ENCODE measurements around the gene TRMT2B. TPM values are rescaled to one million over a fixed set of nuclear protein-coding genes. Genes with fewer than 3 reads are reported as not detected.
"Not testable (repeated sequence)": the region's sequence is repeated elsewhere in the genome, so short reads cannot be mapped to it uniquely, and the experiment has no call there.

Gene TRMT2B
- total and polyA plus RNA-seq, 5 donors, result 14.7 to 22.6 (median 20.9) TPM

- no peak overlapping the region for H3K27ac ChIP-seq (ENCODE audit: low read length)
- no peaks in the 10 kb centered on the region for H3K9me3 ChIP-seq (ENCODE audit: control insufficient read depth, low read length)
- 89% methylated on average over 5 of the region's 5 CpGs for WGBS
- ATAC-seq (no peak), DNase-seq (no peak)
- intact Hi-C loops (cut with DNase I), result no loop called here
- no peaks in the 10 kb centered on the region for H3K4me1 ChIP-seq (ENCODE audit: control insufficient read depth, insufficient read depth, low read length)
- no peak overlapping the region for H3K4me3 ChIP-seq (ENCODE audit: low read length)
- no peaks in the 10 kb centered on the region for H3K27me3 ChIP-seq (ENCODE audit: control insufficient read depth, insufficient read depth)
These were observed 56.4 kb downstream of the TRMT2B start for GRCh38 chrX:100995469-100995868.

- Histone ChIP-seq H3K4me1 (ENCODE audit: control insufficient read depth, insufficient read depth, low read length) (no peaks in the 10 kb centered on the region), H3K27me3 (ENCODE audit: control insufficient read depth, insufficient read depth) (no peaks in the 10 kb centered on the region), H3K4me3 (ENCODE audit: low read length) (no peak overlapping the region), H3K27ac (ENCODE audit: low read length) (no peak overlapping the region), H3K9me3 (ENCODE audit: control insufficient read depth, low read length) (no peaks in the 10 kb centered on the region)
- ATAC-seq (no peak), DNase-seq (no peak)
- 81% methylated on average over 5 of the region's 5 CpGs for WGBS
- intact Hi-C loops (cut with DNase I), result no loop called here
These were observed 57.3 kb downstream of the TRMT2B start for GRCh38 chrX:100994352-100995281.

- intact Hi-C loops (cut with DNase I), result no loop called here
- no peak overlapping the region for H3K27ac ChIP-seq (ENCODE audit: low read length)
- DNase-seq (no peak), ATAC-seq (no peak)
- no peaks in the 10 kb centered on the region for H3K27me3 ChIP-seq (ENCODE audit: control insufficient read depth, insufficient read depth)
- H3K4me1 ChIP-seq (ENCODE audit: control insufficient read depth, insufficient read depth, low read length), result no peaks in the 10 kb centered on the region
- no peak overlapping the region for H3K4me3 ChIP-seq (ENCODE audit: low read length)
- no peaks in the 10 kb centered on the region for H3K9me3 ChIP-seq (ENCODE audit: control insufficient read depth, low read length)
- WGBS, result 76% methylated on average over 2 of the region's 2 CpGs
These were observed 61.8 kb downstream of the TRMT2B start for GRCh38 chrX:100990139-100990538.

GRCh38 chrX:100984818-100985217, 67.1 kb downstream of the TRMT2B start:
- ATAC-seq (no peak), DNase-seq (no peak)
- intact Hi-C loops (cut with DNase I), result no loop called here
- Histone ChIP-seq H3K9me3 (ENCODE audit: control insufficient read depth, low read length) (no peaks in the 10 kb centered on the region), H3K27ac (ENCODE audit: low read length) (no peak overlapping the region), H3K4me3 (ENCODE audit: low read length) (no peak overlapping the region), H3K4me1 (ENCODE audit: control insufficient read depth, insufficient read depth, low read length) (no peaks in the 10 kb centered on the region), H3K27me3 (ENCODE audit: control insufficient read depth, insufficient read depth) (no peaks in the 10 kb centered on the region)

- H3K27ac ChIP-seq (ENCODE audit: low read length); H3K4me3 ChIP-seq (ENCODE audit: low read length); intact Hi-C loops (cut with DNase I); H3K27me3 ChIP-seq (ENCODE audit: control insufficient read depth, insufficient read depth); ATAC-seq; H3K9me3 ChIP-seq (ENCODE audit: control insufficient read depth, low read length); DNase-seq; H3K4me1 ChIP-seq (ENCODE audit: control insufficient read depth, insufficient read depth, low read length): not testable (repeated sequence)
- 100% methylated on average over 1 of the region's 1 CpG for WGBS
These were observed 70.4 kb downstream of the TRMT2B start for GRCh38 chrX:100981498-100981845.

GRCh38 chrX:100980608-100981497, 71.1 kb downstream of the TRMT2B start:
- no peaks in the 10 kb centered on the region for H3K27me3 ChIP-seq (ENCODE audit: control insufficient read depth, insufficient read depth)
- no peak for ATAC-seq
- no peak overlapping the region for H3K27ac ChIP-seq (ENCODE audit: low read length)
- no peak overlapping the region for H3K4me3 ChIP-seq (ENCODE audit: low read length)
- H3K4me1 ChIP-seq (ENCODE audit: control insufficient read depth, insufficient read depth, low read length), result no peaks in the 10 kb centered on the region
- WGBS, result 94% methylated on average over 6 of the region's 6 CpGs
- intact Hi-C loops (cut with DNase I), result no loop called here
- no peaks in the 10 kb centered on the region for H3K9me3 ChIP-seq (ENCODE audit: control insufficient read depth, low read length)
- DNase-seq, result no peak

- H3K27ac ChIP-seq (ENCODE audit: low read length), result no peak overlapping the region
- no peaks in the 10 kb centered on the region for H3K27me3 ChIP-seq (ENCODE audit: control insufficient read depth, insufficient read depth)
- no peaks in the 10 kb centered on the region for H3K4me1 ChIP-seq (ENCODE audit: control insufficient read depth, insufficient read depth, low read length)
- ATAC-seq (no peak), DNase-seq (no peak)
- 86% methylated on average over 3 of the region's 3 CpGs for WGBS
- intact Hi-C loops (cut with DNase I), result no loop called here
- H3K4me3 ChIP-seq (ENCODE audit: low read length), result no peak overlapping the region
- no peaks in the 10 kb centered on the region for H3K9me3 ChIP-seq (ENCODE audit: control insufficient read depth, low read length)
These were observed 71.9 kb downstream of the TRMT2B start for GRCh38 chrX:100979881-100980607.

GRCh38 chrX:100976211-100976610, 75.7 kb downstream of the TRMT2B start:
- Histone ChIP-seq H3K9me3 (ENCODE audit: control insufficient read depth, low read length) (no peaks in the 10 kb centered on the region), H3K27me3 (ENCODE audit: control insufficient read depth, insufficient read depth) (no peaks in the 10 kb centered on the region), H3K4me1 (ENCODE audit: control insufficient read depth, insufficient read depth, low read length) (no peaks in the 10 kb centered on the region), H3K4me3 (ENCODE audit: low read length) (no peak overlapping the region), H3K27ac (ENCODE audit: low read length) (no peak overlapping the region)
- no peak for ATAC-seq
- WGBS, result 83% methylated on average over 1 of the region's 1 CpG
- intact Hi-C loops (cut with DNase I), result no loop called here
- no peak for DNase-seq

GRCh38 chrX:100975212-100975611, 76.7 kb downstream of the TRMT2B start:
- Histone ChIP-seq H3K4me3 (ENCODE audit: low read length) (no peak overlapping the region), H3K27me3 (ENCODE audit: control insufficient read depth, insufficient read depth) (no peaks in the 10 kb centered on the region), H3K4me1 (ENCODE audit: control insufficient read depth, insufficient read depth, low read length) (no peaks in the 10 kb centered on the region), H3K9me3 (ENCODE audit: control insufficient read depth, low read length) (no peaks in the 10 kb centered on the region), H3K27ac (ENCODE audit: low read length) (no peak overlapping the region)
- intact Hi-C loops (cut with DNase I), result no loop called here
- DNase-seq (no peak), ATAC-seq (no peak)
- WGBS, result 95% methylated on average over 3 of the region's 3 CpGs

GRCh38 chrX:100973411-100973810, 78.5 kb downstream of the TRMT2B start:
- no peaks in the 10 kb centered on the region for H3K9me3 ChIP-seq (ENCODE audit: control insufficient read depth, low read length)
- no peak for ATAC-seq
- no peak for DNase-seq
- H3K27ac ChIP-seq (ENCODE audit: low read length), result no peak overlapping the region
- H3K27me3 ChIP-seq (ENCODE audit: control insufficient read depth, insufficient read depth), result no peaks in the 10 kb centered on the region
- H3K4me1 ChIP-seq (ENCODE audit: control insufficient read depth, insufficient read depth, low read length), result no peaks in the 10 kb centered on the region
- intact Hi-C loops (cut with DNase I), result no loop called here
- no peak overlapping the region for H3K4me3 ChIP-seq (ENCODE audit: low read length)
- 95% methylated on average over 9 of the region's 19 CpGs for WGBS

GRCh38 chrX:100969936-100970335, 82.0 kb downstream of the TRMT2B start:
- ATAC-seq, result no peak

More at GRCh38 chrX:100969936-100970335, 82.0 kb downstream of the TRMT2B start:
- 76% methylated on average over 1 of the region's 1 CpG for whole genome bisulfite sequencing
- intact Hi-C loops (cut with DNase I), result no loop called here
- Histone ChIP-seq H3K27ac (ENCODE audit: low read length) (no peak overlapping the region), H3K9me3 (ENCODE audit: control insufficient read depth, low read length) (no peaks in the 10 kb centered on the region), H3K4me3 (ENCODE audit: low read length) (no peak overlapping the region), H3K27me3 (ENCODE audit: control insufficient read depth, insufficient read depth) (no peaks in the 10 kb centered on the region), H3K4me1 (ENCODE audit: control insufficient read depth, insufficient read depth, low read length) (no peaks in the 10 kb centered on the region)
- no peak for DNase-seq
